ENCODE measurements around the gene CACNA1A.

GRCh38 chr19:13373599-13373998 lies 132.7 kb downstream of the CACNA1A start:
- TF ChIP-seq CTCF (optimal IDR thresholded peaks at IDR 0.05 in 1 of 3, IDR thresholded peaks at IDR 0.05 in 1 of 3, conservative IDR thresholded peaks at IDR 0.05 in 1 of 3; ENCODE audit: extremely low read depth in 1 of 3, insufficient read depth in 2 of 3, low read length in 3 of 3) (no peak), EZH2 (IDR thresholded peaks at IDR 0.05; ENCODE audit: low read length) (no peak)

Measured in keratinocyte (primary cell).